ENCODE measurements around the gene NCS1. TPM values are rescaled to one million over a fixed set of nuclear protein-coding genes. Genes with fewer than 3 reads are reported as not detected.

NCS1 gene
- total and polyA plus RNA-seq, 7 experiments from 2014 or later, result 0.14 to 0.85 (median 0.22) TPM; not detected in 4

DNA sequence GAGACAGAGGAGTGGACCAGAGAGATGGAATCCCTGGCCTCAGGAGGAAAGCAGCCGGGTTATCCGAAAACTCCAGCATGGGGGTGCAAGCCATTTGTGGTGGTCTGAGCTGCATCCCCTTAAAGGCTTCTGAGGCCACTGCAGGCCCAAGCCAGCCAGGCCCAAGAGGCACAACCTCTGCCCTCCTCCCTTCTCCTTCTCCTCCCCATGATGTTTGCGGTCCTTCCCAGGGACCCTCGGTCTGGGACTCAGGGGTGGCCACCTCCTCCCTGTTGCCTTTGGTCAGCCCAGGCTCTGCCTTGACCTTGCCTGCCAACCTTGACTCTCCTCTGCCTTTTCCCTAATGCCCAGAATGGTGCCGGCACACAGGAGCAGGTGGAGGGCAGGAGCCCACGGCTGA, 4.6 kb downstream of the NCS1 start:
- Mint-ChIP-seq H3K27ac (no peak overlapping the region), H3K27me3 (peaks cover 9 to 20% (median 12%) of the 10 kb centered on the region in 5 donors), H3K4me1 (peaks cover 0 to 8% (median 0%) of the 10 kb centered on the region in 7 donors), H3K9me3 (no peaks in the 10 kb centered on the region), H3K36me3 (no peaks in the 10 kb centered on the region), H3K4me3 (no peak overlapping the region)
- no peaks in the 10 kb centered on the region for H3K36me3 ChIP-seq (ENCODE audit: control insufficient read depth in 2 of 3, insufficient read depth in 3 of 3, low read length in 3 of 3)
- H3K27me3 ChIP-seq (ENCODE audit: control insufficient read depth in 2 of 2, insufficient read depth in 2 of 2, low read length in 2 of 2), result peaks cover 0 to 3% of the 10 kb centered on the region in 2 donors
- H3K4me1 ChIP-seq (ENCODE audit: control insufficient read depth in 2 of 2, insufficient read depth in 2 of 2, low read length in 2 of 2), result peaks cover 0 to 5% of the 10 kb centered on the region in 2 donors
- POLR2A ChIA-PET, result no interaction called here
- no peak overlapping the region for H3K4me3 ChIP-seq (ENCODE audit: low read length)
- CTCF ChIA-PET, result no interaction called here
- ATAC-seq (no peak), DNase-seq (no peak)
- intact Hi-C loops (cut with micrococcal nuclease), result no loop called here
- no peak overlapping the region for H3K27ac ChIP-seq (ENCODE audit: low read depth, low read length)
- no peaks in the 10 kb centered on the region for H3K9me3 ChIP-seq (ENCODE audit: control insufficient read depth in 2 of 3, low read length in 3 of 3)

DNA sequence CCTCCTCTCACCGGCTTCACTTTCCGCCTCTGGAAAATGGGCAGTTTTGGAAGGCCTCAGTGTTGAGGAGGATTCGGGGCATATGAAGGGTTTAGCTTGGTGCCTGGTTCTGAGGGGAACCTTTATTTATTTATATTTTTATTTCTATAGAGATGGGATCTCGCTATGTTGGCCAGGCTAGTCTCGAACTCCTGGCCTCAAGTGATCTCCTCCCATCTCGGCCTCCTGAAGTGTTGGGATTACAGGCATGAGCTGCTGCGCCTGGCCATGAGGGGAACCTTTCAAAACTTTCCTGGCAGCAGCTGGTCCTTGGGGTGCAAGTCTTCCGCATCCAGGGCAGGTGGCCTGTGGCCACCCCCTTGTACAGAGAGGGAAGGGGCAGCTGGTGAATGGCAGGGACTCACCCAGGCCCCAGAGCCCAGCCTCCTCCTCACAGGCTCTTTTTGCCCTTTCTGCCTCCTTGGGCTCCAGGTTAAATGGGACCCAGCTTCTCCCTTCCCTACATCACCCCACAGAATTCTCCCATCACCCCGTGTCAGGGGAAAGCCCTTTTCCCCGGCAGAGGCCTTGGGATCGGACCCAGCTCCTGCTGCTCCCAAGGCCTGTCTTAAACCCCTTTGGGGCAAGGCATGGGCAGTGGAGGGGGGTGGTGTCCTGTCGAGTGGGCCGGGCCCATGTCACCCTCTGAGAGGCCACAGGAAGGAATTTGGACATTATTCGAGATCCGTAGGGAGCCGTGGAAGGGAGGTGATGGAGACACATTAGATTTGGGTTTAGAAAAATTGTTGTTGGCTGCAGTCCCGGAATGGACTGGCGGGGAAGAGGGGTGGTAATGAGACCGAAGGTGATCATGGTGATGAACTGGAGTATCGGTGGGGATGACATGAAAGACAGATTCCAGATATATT, 5.9 kb downstream of the NCS1 start:
- Histone ChIP-seq H3K27me3 (ENCODE audit: control insufficient read depth in 2 of 2, insufficient read depth in 2 of 2, low read length in 2 of 2) (peaks cover 0 to 3% of the 10 kb centered on the region in 2 donors), H3K27ac (ENCODE audit: low read depth, low read length) (no peak overlapping the region), H3K4me1 (ENCODE audit: control insufficient read depth in 2 of 2, insufficient read depth in 2 of 2, low read length in 2 of 2) (peaks cover 0 to 3% of the 10 kb centered on the region in 2 donors), H3K36me3 (ENCODE audit: control insufficient read depth in 2 of 3, insufficient read depth in 3 of 3, low read length in 3 of 3) (no peaks in the 10 kb centered on the region), H3K9me3 (ENCODE audit: control insufficient read depth in 2 of 3, low read length in 3 of 3) (no peaks in the 10 kb centered on the region), H3K4me3 (ENCODE audit: low read length) (no peak overlapping the region)
- Mint-ChIP-seq H3K4me1 (peaks cover 0 to 8% (median 0%) of the 10 kb centered on the region in 7 donors), H3K9me3 (no peaks in the 10 kb centered on the region), H3K4me3 (no peak overlapping the region), H3K27me3 (peaks cover 9 to 18% (median 12%) of the 10 kb centered on the region in 5 donors), H3K27ac (no peak overlapping the region), H3K36me3 (no peaks in the 10 kb centered on the region)
- intact Hi-C loops (cut with micrococcal nuclease), result no loop called here
- ChIA-PET POLR2A (no interaction called here), CTCF (no interaction called here)
- DNase-seq (no peak), ATAC-seq (no peak)

- no peak for DNase-seq
- no peak overlapping the region for H3K27ac ChIP-seq (ENCODE audit: low read depth, low read length)
- ATAC-seq, result no peak
- ChIA-PET CTCF (no interaction called here), POLR2A (no interaction called here)
- H3K27ac Mint-ChIP-seq, result no peak overlapping the region
- H3K36me3 ChIP-seq (ENCODE audit: control insufficient read depth in 2 of 3, insufficient read depth in 3 of 3, low read length in 3 of 3), result no peaks in the 10 kb centered on the region
- intact Hi-C loops (cut with micrococcal nuclease), result no loop called here
- H3K4me3 ChIP-seq (ENCODE audit: low read length), result no peak overlapping the region
- no peaks in the 10 kb centered on the region for H3K9me3 Mint-ChIP-seq
- H3K4me3 Mint-ChIP-seq, result no peak overlapping the region
- no peaks in the 10 kb centered on the region for H3K36me3 Mint-ChIP-seq
- no peaks in the 10 kb centered on the region for H3K9me3 ChIP-seq (ENCODE audit: control insufficient read depth in 2 of 3, low read length in 3 of 3)
- H3K4me1 Mint-ChIP-seq, result peaks cover 0 to under 1% (median 0%) of the 10 kb centered on the region in 7 donors
- H3K27me3 Mint-ChIP-seq, result peaks cover 3 to 6% (median 4%) of the 10 kb centered on the region in 5 donors
- no peaks in the 10 kb centered on the region for H3K27me3 ChIP-seq (ENCODE audit: control insufficient read depth in 2 of 2, insufficient read depth in 2 of 2, low read length in 2 of 2)
- no peaks in the 10 kb centered on the region for H3K4me1 ChIP-seq (ENCODE audit: control insufficient read depth in 2 of 2, insufficient read depth in 2 of 2, low read length in 2 of 2)
Measured at GRCh38 chr9:130179331-130179907, 7.2 kb downstream of the NCS1 start.

DNA sequence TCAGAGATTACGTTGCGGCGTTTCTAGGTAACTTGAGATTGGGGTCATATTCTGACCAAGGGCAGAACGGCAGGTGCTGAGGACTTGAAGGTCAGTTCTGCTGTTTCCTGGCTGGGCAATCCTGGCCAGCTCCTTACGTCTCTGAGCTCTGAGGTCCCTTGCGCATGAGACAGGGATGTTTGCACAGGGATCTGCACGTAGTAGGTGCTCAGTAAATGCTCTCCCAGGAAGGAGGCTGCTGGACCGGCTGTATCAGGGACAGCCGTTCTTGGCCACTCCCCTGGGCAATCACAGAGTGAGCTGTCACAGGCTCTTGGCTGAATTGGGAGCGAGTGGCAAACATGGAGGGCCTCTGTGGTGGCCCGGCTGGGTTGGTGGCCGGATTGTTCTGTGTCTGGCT, 8.3 kb downstream of the NCS1 start:
- no peaks in the 10 kb centered on the region for H3K4me1 Mint-ChIP-seq
- no peak overlapping the region for H3K27ac ChIP-seq (ENCODE audit: low read depth, low read length)
- no peaks in the 10 kb centered on the region for H3K9me3 ChIP-seq (ENCODE audit: control insufficient read depth in 2 of 3, low read length in 3 of 3)
- POLR2A ChIA-PET, result no interaction called here
- no peaks in the 10 kb centered on the region for H3K27me3 Mint-ChIP-seq
- no peaks in the 10 kb centered on the region for H3K27me3 ChIP-seq (ENCODE audit: control insufficient read depth in 2 of 2, insufficient read depth in 2 of 2, low read length in 2 of 2)
- H3K4me3 ChIP-seq (ENCODE audit: low read length), result no peak overlapping the region
- H3K27ac Mint-ChIP-seq, result no peak overlapping the region
- CTCF ChIA-PET, result no interaction called here
- H3K36me3 ChIP-seq (ENCODE audit: control insufficient read depth in 2 of 3, insufficient read depth in 3 of 3, low read length in 3 of 3), result no peaks in the 10 kb centered on the region
- no peaks in the 10 kb centered on the region for H3K4me1 ChIP-seq (ENCODE audit: control insufficient read depth in 2 of 2, insufficient read depth in 2 of 2, low read length in 2 of 2)
- no peak overlapping the region for H3K4me3 Mint-ChIP-seq
- intact Hi-C loops (cut with micrococcal nuclease), result no loop called here
- no peaks in the 10 kb centered on the region for H3K9me3 Mint-ChIP-seq
- DNase-seq (no peak), ATAC-seq (no peak)
- no peaks in the 10 kb centered on the region for H3K36me3 Mint-ChIP-seq

GRCh38 chr9:130181678-130182380, 9.6 kb downstream of the NCS1 start:
- Histone ChIP-seq H3K36me3 (ENCODE audit: control insufficient read depth in 2 of 3, insufficient read depth in 3 of 3, low read length in 3 of 3) (no peaks in the 10 kb centered on the region), H3K4me3 (ENCODE audit: low read length) (no peak overlapping the region), H3K9me3 (ENCODE audit: control insufficient read depth in 2 of 3, low read length in 3 of 3) (no peaks in the 10 kb centered on the region), H3K4me1 (ENCODE audit: control insufficient read depth in 2 of 2, insufficient read depth in 2 of 2, low read length in 2 of 2) (no peaks in the 10 kb centered on the region), H3K27me3 (ENCODE audit: control insufficient read depth in 2 of 2, insufficient read depth in 2 of 2, low read length in 2 of 2) (no peaks in the 10 kb centered on the region), H3K27ac (ENCODE audit: low read depth, low read length) (no peak overlapping the region)
- Mint-ChIP-seq H3K9me3 (no peaks in the 10 kb centered on the region), H3K4me3 (no peak overlapping the region), H3K36me3 (no peaks in the 10 kb centered on the region), H3K4me1 (no peaks in the 10 kb centered on the region), H3K27ac (no peak overlapping the region), H3K27me3 (no peaks in the 10 kb centered on the region)
- POLR2A ChIA-PET, result no interaction called here
- CTCF ChIA-PET, result no interaction called here
- no peak for ATAC-seq
- intact Hi-C loops (cut with micrococcal nuclease), result no loop called here
- no peak for DNase-seq

DNA sequence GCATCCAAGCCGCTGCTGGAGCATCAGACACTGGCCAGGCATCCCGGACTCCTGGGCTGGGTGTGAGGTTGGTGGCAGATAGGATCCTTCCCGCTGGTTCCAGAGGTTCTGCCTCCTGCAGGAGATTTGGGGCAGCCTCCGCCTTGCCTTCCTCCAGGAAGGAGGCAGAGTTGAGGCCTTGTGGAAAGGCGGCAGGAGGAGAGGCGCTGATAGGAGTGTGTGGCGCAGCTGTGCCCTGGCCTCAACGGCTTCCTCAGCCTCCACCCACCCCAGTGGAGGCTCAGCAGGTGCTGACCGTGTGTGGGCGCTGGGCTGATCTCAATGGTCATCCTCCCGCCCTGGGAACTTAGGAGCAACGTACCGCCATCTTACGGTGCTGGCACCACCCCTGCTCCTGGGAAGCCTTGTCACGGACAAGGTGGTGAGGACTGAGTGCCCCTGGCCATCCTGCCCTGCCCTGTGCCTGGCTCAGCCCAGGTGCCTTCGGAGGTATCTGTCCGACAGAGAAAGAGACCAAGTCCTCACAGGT, 10.2 kb downstream of the NCS1 start:
- Mint-ChIP-seq H3K9me3 (no peaks in the 10 kb centered on the region), H3K36me3 (no peaks in the 10 kb centered on the region), H3K4me1 (no peaks in the 10 kb centered on the region), H3K27me3 (no peaks in the 10 kb centered on the region), H3K4me3 (no peak overlapping the region), H3K27ac (no peak overlapping the region)
- Histone ChIP-seq H3K4me1 (ENCODE audit: control insufficient read depth in 2 of 2, insufficient read depth in 2 of 2, low read length in 2 of 2) (no peaks in the 10 kb centered on the region), H3K27me3 (ENCODE audit: control insufficient read depth in 2 of 2, insufficient read depth in 2 of 2, low read length in 2 of 2) (no peaks in the 10 kb centered on the region), H3K4me3 (ENCODE audit: low read length) (no peak overlapping the region), H3K36me3 (ENCODE audit: control insufficient read depth in 2 of 3, insufficient read depth in 3 of 3, low read length in 3 of 3) (no peaks in the 10 kb centered on the region), H3K9me3 (ENCODE audit: control insufficient read depth in 2 of 3, low read length in 3 of 3) (no peaks in the 10 kb centered on the region), H3K27ac (ENCODE audit: low read depth, low read length) (no peak overlapping the region)
- DNase-seq, result no peak
- ATAC-seq, result no peak
- intact Hi-C loops (cut with micrococcal nuclease), result no loop called here
- POLR2A ChIA-PET, result no interaction called here
- CTCF ChIA-PET, result no interaction called here

Measured in naive thymus-derived CD4-positive, alpha-beta T cell (primary cell).